ENCODE measurements around the gene MIOX. TPM values are rescaled to one million over a fixed set of nuclear protein-coding genes. Genes with fewer than 3 reads are reported as not detected.

Gene MIOX
- total and polyA plus RNA-seq, 2 experiments from 2014 or later = not detected

DNA sequence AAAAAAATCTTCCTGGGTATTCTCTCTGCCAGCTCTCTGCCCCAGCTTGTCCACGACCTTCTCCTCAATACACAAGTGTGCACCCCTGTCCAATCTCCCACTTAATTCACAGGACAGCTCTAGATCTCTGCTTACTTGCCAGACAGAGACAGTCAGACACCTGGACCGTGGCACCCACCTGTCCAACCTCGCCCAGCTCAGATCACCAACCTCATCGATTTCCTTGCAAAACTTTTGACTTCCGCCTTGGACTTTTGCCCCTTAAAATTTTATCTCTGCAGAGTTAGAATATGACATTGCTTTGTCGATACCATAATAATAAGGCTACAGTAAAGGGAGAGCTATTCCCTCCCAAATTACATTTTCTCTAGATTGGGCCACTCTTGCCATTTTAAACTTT is 10.4 kb downstream of the MIOX start:
- H3K4me1 Mint-ChIP-seq = peaks cover 3% of the 10 kb centered on the region; the same call in 2 of the 3 replicates
- no peak overlapping the region for H3K27ac ChIP-seq (ENCODE audit: low read depth)
- H3K4me3 Mint-ChIP-seq = no peak overlapping the region
- H3K36me3 ChIP-seq (ENCODE audit: insufficient read depth) = no peaks in the 10 kb centered on the region
- no peaks in the 10 kb centered on the region for H3K79me2 ChIP-seq (replicated peaks; ENCODE audit: insufficient read depth)
- H3K27me3 ChIP-seq (ENCODE audit: insufficient read depth) = no peaks in the 10 kb centered on the region
- H3F3A ChIP-seq (replicated peaks; ENCODE audit: low read depth) = peaks cover 5% of the 10 kb centered on the region; the same call in 1 of the 2 replicates
- no peak overlapping the region for H3K27ac Mint-ChIP-seq
- H3K9me3 Mint-ChIP-seq = no peaks in the 10 kb centered on the region
- no peak overlapping the region for H3K4me2 ChIP-seq
- H3K27me3 Mint-ChIP-seq (ENCODE audit: insufficient read depth, low read depth, poor library complexity) = peaks cover 20% of the 10 kb centered on the region
- no peaks in the 10 kb centered on the region; the same call in 2 of the 3 replicates for H3K36me3 Mint-ChIP-seq (ENCODE audit: low read depth)
- TF ChIP-seq ZNF331 (CRISPR knock-in tag; IDR thresholded peaks at IDR 0.05; ENCODE audit: low read depth) (no peak), EZH2 (IDR thresholded peaks at IDR 0.05; ENCODE audit: low read depth, unreplicated experiment) (no peak)
- no peaks in the 10 kb centered on the region for H3K9me2 ChIP-seq (ENCODE audit: insufficient read depth)
- DNase-seq (ENCODE audit: low spot score) (no peak), ATAC-seq (no peak)
- H3K4me3 ChIP-seq = no peak overlapping the region
- no peaks in the 10 kb centered on the region for H4K20me1 ChIP-seq (replicated peaks; ENCODE audit: insufficient read depth)
- no peaks in the 10 kb centered on the region for H3K4me1 ChIP-seq (ENCODE audit: insufficient read depth)
- H2AFZ ChIP-seq = no peak overlapping the region

GRCh38 chr22:50498322-50498890 is 11.7 kb downstream of the MIOX start:
- H3K27ac Mint-ChIP-seq = no peak overlapping the region

More at GRCh38 chr22:50498322-50498890, 11.7 kb downstream of the MIOX start:
- no peaks in the 10 kb centered on the region for H3K36me3 ChIP-seq (ENCODE audit: insufficient read depth)
- peak; percentile 91 for DNase-seq (ENCODE audit: low spot score)
- H3K27ac ChIP-seq (ENCODE audit: low read depth) = no peak overlapping the region
- H3K27me3 ChIP-seq (ENCODE audit: insufficient read depth) = no peaks in the 10 kb centered on the region
- Mint-ChIP-seq H3K27me3 (ENCODE audit: insufficient read depth, low read depth, poor library complexity) (peaks cover 22% of the 10 kb centered on the region), H3K4me1 (peaks cover 3% of the 10 kb centered on the region; the same call in 2 of the 3 replicates), H3K4me3 (no peak overlapping the region), H3K36me3 (ENCODE audit: low read depth) (no peaks in the 10 kb centered on the region; the same call in 2 of the 3 replicates), H3K9me3 (no peaks in the 10 kb centered on the region)
- H3K9me2 ChIP-seq (ENCODE audit: insufficient read depth) = no peaks in the 10 kb centered on the region
- H3K4me3 ChIP-seq = no peak overlapping the region
- H3K79me2 ChIP-seq (replicated peaks; ENCODE audit: insufficient read depth) = no peaks in the 10 kb centered on the region
- H3K4me1 ChIP-seq (ENCODE audit: insufficient read depth) = no peaks in the 10 kb centered on the region
- no peak overlapping the region for H2AFZ ChIP-seq
- no peak for TF ChIP-seq JUNB (IDR thresholded peaks at IDR 0.05; ENCODE audit: unreplicated experiment)
- peak; percentile 62 for TF ChIP-seq REST (IDR thresholded peaks at IDR 0.05; ENCODE audit: unreplicated experiment)
- no peak for TF ChIP-seq NANOG (IDR thresholded peaks at IDR 0.05; ENCODE audit: borderline replicate concordance)
- TF ChIP-seq, protein P1, sequence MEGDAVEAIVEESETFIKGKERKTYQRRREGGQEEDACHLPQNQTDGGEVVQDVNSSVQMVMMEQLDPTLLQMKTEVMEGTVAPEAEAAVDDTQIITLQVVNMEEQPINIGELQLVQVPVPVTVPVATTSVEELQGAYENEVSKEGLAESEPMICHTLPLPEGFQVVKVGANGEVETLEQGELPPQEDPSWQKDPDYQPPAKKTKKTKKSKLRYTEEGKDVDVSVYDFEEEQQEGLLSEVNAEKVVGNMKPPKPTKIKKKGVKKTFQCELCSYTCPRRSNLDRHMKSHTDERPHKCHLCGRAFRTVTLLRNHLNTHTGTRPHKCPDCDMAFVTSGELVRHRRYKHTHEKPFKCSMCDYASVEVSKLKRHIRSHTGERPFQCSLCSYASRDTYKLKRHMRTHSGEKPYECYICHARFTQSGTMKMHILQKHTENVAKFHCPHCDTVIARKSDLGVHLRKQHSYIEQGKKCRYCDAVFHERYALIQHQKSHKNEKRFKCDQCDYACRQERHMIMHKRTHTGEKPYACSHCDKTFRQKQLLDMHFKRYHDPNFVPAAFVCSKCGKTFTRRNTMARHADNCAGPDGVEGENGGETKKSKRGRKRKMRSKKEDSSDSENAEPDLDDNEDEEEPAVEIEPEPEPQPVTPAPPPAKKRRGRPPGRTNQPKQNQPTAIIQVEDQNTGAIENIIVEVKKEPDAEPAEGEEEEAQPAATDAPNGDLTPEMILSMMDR (conservative IDR thresholded peaks at IDR 0.05; ENCODE audit: low read depth in 2 of 2) = peak; percentile 79 to 86
- no peaks in the 10 kb centered on the region for H4K20me1 ChIP-seq (replicated peaks; ENCODE audit: insufficient read depth)
- ATAC-seq = peak; percentile 96
- H3F3A ChIP-seq (replicated peaks; ENCODE audit: low read depth) = peaks cover 5% of the 10 kb centered on the region; the same call in 1 of the 2 replicates
- H3K4me2 ChIP-seq = no peak overlapping the region
